ENCODE measurements around the gene SIK2.

The SIK2 gene

DNA sequence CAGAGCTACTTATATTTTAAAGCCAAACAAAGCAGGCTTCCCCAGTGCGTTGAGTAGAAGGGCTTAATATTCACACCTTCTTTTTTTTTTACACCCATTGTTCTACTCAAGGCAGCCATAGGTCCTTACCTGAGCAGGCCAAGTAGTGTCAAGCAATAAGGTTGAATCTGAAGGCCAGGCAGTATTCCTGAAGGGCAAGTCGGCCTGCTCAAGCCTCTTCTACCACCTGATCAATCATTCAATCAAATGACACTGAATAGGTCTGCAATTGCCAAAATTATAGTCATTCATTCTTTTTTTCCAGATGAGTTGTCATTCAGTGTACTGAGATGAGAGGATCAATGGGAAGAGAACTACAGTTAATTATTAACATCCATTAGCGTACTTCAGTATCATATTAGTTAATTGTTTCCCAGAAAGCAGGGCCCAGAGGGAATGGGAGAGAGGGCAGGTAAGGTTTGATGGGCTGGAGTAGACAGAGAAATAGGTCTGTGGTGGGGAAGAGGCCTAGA lies 175.9 kb downstream of the SIK2 start:
- TF ChIP-seq, protein P1, sequence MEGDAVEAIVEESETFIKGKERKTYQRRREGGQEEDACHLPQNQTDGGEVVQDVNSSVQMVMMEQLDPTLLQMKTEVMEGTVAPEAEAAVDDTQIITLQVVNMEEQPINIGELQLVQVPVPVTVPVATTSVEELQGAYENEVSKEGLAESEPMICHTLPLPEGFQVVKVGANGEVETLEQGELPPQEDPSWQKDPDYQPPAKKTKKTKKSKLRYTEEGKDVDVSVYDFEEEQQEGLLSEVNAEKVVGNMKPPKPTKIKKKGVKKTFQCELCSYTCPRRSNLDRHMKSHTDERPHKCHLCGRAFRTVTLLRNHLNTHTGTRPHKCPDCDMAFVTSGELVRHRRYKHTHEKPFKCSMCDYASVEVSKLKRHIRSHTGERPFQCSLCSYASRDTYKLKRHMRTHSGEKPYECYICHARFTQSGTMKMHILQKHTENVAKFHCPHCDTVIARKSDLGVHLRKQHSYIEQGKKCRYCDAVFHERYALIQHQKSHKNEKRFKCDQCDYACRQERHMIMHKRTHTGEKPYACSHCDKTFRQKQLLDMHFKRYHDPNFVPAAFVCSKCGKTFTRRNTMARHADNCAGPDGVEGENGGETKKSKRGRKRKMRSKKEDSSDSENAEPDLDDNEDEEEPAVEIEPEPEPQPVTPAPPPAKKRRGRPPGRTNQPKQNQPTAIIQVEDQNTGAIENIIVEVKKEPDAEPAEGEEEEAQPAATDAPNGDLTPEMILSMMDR (IDR thresholded peaks at IDR 0.05; ENCODE audit: control extremely low read depth, extremely low read depth, low read depth, missing control alignments): no peak
- ChIA-PET CTCF (interaction anchor here (0.6 to 4.7 kb wide), 31 partner anchors 9 to 255 kb away, joined by 3 to 72 read pairs (median 5); partner anchors contain the start of genes ALG9, PPP2R1B and SIK2), POLR2A (no interaction called here)
- no peak for DNase-seq (ENCODE audit: extremely low spot score)

DNA sequence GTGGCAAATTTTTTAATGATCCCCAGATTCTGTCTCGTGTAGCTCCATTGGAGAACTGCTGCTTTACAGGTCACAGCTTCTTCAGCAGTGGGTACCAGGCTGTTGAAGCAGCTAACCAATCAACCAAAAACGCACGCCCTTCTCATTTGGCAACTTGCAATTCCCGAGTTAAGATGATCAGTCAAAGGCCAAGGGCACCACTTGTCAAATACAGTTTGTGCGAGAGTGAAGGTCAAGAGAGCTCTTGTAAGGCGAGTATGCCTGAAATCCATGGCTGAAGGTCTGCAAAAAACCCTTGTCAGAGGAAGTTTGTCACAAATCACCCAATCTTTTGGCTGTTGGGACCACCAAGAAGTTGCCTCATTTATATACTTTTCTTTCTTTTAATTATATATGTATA lies 176.9 kb downstream of the SIK2 start:
- ChIA-PET POLR2A (no interaction called here), CTCF (interaction anchor here (0.6 to 4.7 kb wide), 12 partner anchors 9 to 215 kb away, joined by 4 to 52 read pairs (median 8); partner anchors contain the start of gene PPP2R1B)
- TF ChIP-seq, protein P1 (IDR thresholded peaks at IDR 0.05; ENCODE audit: control extremely low read depth, extremely low read depth, low read depth, missing control alignments): no peak
- no peak for DNase-seq (ENCODE audit: extremely low spot score)
